ENCODE results near the gene C9orf85.
"Not testable (repeated sequence)": the region's sequence is repeated elsewhere in the genome, so short reads cannot be mapped to it uniquely, and the experiment has no call there.

The C9orf85 gene

GRCh38 chr9:71887362-71887761, 24.1 kb upstream of the C9orf85 start:
- H3K36me3 ChIP-seq (ENCODE audit: control insufficient read depth, low read depth, low read length) = no peaks in the 10 kb centered on the region
- H3K9ac ChIP-seq (ENCODE audit: low read length) = no peak overlapping the region
- H3K9me3 ChIP-seq (ENCODE audit: control insufficient read depth, low read depth, low read length) = no peaks in the 10 kb centered on the region
- H3K27ac ChIP-seq (ENCODE audit: low read length) = no peak overlapping the region
- peaks cover 4% of the 10 kb centered on the region for H3K4me1 ChIP-seq (ENCODE audit: control insufficient read depth, low read depth, low read length)
- no peaks in the 10 kb centered on the region for H3K27me3 ChIP-seq (ENCODE audit: control insufficient read depth, insufficient read depth, low read length)
- H3K4me3 ChIP-seq (ENCODE audit: low read length) = no peak overlapping the region

GRCh38 chr9:71890042-71890679, 21.3 kb upstream of the C9orf85 start:
- Histone ChIP-seq H3K9ac (ENCODE audit: low read length) (no peak overlapping the region), H3K4me3 (ENCODE audit: low read length) (no peak overlapping the region), H3K36me3 (ENCODE audit: control insufficient read depth, low read depth, low read length) (no peaks in the 10 kb centered on the region), H3K9me3 (ENCODE audit: control insufficient read depth, low read depth, low read length) (no peaks in the 10 kb centered on the region), H3K27ac (ENCODE audit: low read length) (no peak overlapping the region), H3K27me3 (ENCODE audit: control insufficient read depth, insufficient read depth, low read length) (no peaks in the 10 kb centered on the region), H3K4me1 (ENCODE audit: control insufficient read depth, low read depth, low read length) (peaks cover 5% of the 10 kb centered on the region)

- Histone ChIP-seq H3K27me3 (ENCODE audit: control insufficient read depth, insufficient read depth, low read length) (no peaks in the 10 kb centered on the region), H3K9ac (ENCODE audit: low read length) (no peak overlapping the region), H3K9me3 (ENCODE audit: control insufficient read depth, low read depth, low read length) (no peaks in the 10 kb centered on the region), H3K27ac (ENCODE audit: low read length) (no peak overlapping the region), H3K4me1 (ENCODE audit: control insufficient read depth, low read depth, low read length) (peaks cover 20% of the 10 kb centered on the region), H3K4me3 (ENCODE audit: low read length) (no peak overlapping the region), H3K36me3 (ENCODE audit: control insufficient read depth, low read depth, low read length) (no peaks in the 10 kb centered on the region)
These were observed 19.8 kb upstream of the C9orf85 start for GRCh38 chr9:71891557-71892189.

GRCh38 chr9:71895117-71895516, 16.3 kb upstream of the C9orf85 start:
- H3K9me3 ChIP-seq (ENCODE audit: control insufficient read depth, low read depth, low read length) = no peaks in the 10 kb centered on the region
- no peak overlapping the region for H3K9ac ChIP-seq (ENCODE audit: low read length)
- H3K36me3 ChIP-seq (ENCODE audit: control insufficient read depth, low read depth, low read length) = no peaks in the 10 kb centered on the region
- no peak overlapping the region for H3K4me3 ChIP-seq (ENCODE audit: low read length)
- peak overlapping the region; percentile 39 for H3K27ac ChIP-seq (ENCODE audit: low read length)
- H3K27me3 ChIP-seq (ENCODE audit: control insufficient read depth, insufficient read depth, low read length) = no peaks in the 10 kb centered on the region
- peaks cover 25% of the 10 kb centered on the region for H3K4me1 ChIP-seq (ENCODE audit: control insufficient read depth, low read depth, low read length)

GRCh38 chr9:71895955-71896354, 15.5 kb upstream of the C9orf85 start:
- peaks cover 25% of the 10 kb centered on the region for H3K4me1 ChIP-seq (ENCODE audit: control insufficient read depth, low read depth, low read length)
- H3K9ac ChIP-seq (ENCODE audit: low read length) = no peak overlapping the region

GRCh38 chr9:71896761-71897160, 14.7 kb upstream of the C9orf85 start:
- no peaks in the 10 kb centered on the region for H3K9me3 ChIP-seq (ENCODE audit: control insufficient read depth, low read depth, low read length)
- no peak overlapping the region for H3K9ac ChIP-seq (ENCODE audit: low read length)
- peaks cover 28% of the 10 kb centered on the region for H3K4me1 ChIP-seq (ENCODE audit: control insufficient read depth, low read depth, low read length)
- H3K4me3 ChIP-seq (ENCODE audit: low read length) = no peak overlapping the region
- H3K36me3 ChIP-seq (ENCODE audit: control insufficient read depth, low read depth, low read length) = no peaks in the 10 kb centered on the region
- H3K27me3 ChIP-seq (ENCODE audit: control insufficient read depth, insufficient read depth, low read length) = no peaks in the 10 kb centered on the region
- H3K27ac ChIP-seq (ENCODE audit: low read length) = no peak overlapping the region

More at GRCh38 chr9:71895955-71896354, 15.5 kb upstream of the C9orf85 start:
- Histone ChIP-seq H3K4me3 (ENCODE audit: low read length) (no peak overlapping the region), H3K36me3 (ENCODE audit: control insufficient read depth, low read depth, low read length) (no peaks in the 10 kb centered on the region), H3K27ac (ENCODE audit: low read length) (peak overlapping the region; percentile 15), H3K9me3 (ENCODE audit: control insufficient read depth, low read depth, low read length) (no peaks in the 10 kb centered on the region), H3K27me3 (ENCODE audit: control insufficient read depth, insufficient read depth, low read length) (no peaks in the 10 kb centered on the region)

GRCh38 chr9:71897577-71897976, 13.9 kb upstream of the C9orf85 start:
- peaks cover 36% of the 10 kb centered on the region for H3K4me1 ChIP-seq (ENCODE audit: control insufficient read depth, low read depth, low read length)
- no peaks in the 10 kb centered on the region for H3K36me3 ChIP-seq (ENCODE audit: control insufficient read depth, low read depth, low read length)

GRCh38 chr9:71898756-71899155, 12.7 kb upstream of the C9orf85 start:
- H3K4me1 ChIP-seq (ENCODE audit: control insufficient read depth, low read depth, low read length) = peaks cover 48% of the 10 kb centered on the region
- not testable (repeated sequence) for H3K27ac ChIP-seq (ENCODE audit: low read length); H3K27me3 ChIP-seq (ENCODE audit: control insufficient read depth, insufficient read depth, low read length); H3K9me3 ChIP-seq (ENCODE audit: control insufficient read depth, low read depth, low read length); H3K4me3 ChIP-seq (ENCODE audit: low read length); H3K9ac ChIP-seq (ENCODE audit: low read length); H3K36me3 ChIP-seq (ENCODE audit: control insufficient read depth, low read depth, low read length)

More at GRCh38 chr9:71897577-71897976, 13.9 kb upstream of the C9orf85 start:
- no peak overlapping the region for H3K4me3 ChIP-seq (ENCODE audit: low read length)
- no peaks in the 10 kb centered on the region for H3K27me3 ChIP-seq (ENCODE audit: control insufficient read depth, insufficient read depth, low read length)
- H3K9me3 ChIP-seq (ENCODE audit: control insufficient read depth, low read depth, low read length) = no peaks in the 10 kb centered on the region
- no peak overlapping the region for H3K27ac ChIP-seq (ENCODE audit: low read length)
- H3K9ac ChIP-seq (ENCODE audit: low read length) = no peak overlapping the region

- H3K4me3 ChIP-seq (ENCODE audit: low read length) = peak overlapping the region; percentile 36
- H3K27ac ChIP-seq (ENCODE audit: low read length) = peak overlapping the region; percentile 61
- no peaks in the 10 kb centered on the region for H3K27me3 ChIP-seq (ENCODE audit: control insufficient read depth, insufficient read depth, low read length)
- H3K9me3 ChIP-seq (ENCODE audit: control insufficient read depth, low read depth, low read length) = no peaks in the 10 kb centered on the region
- H3K4me1 ChIP-seq (ENCODE audit: control insufficient read depth, low read depth, low read length) = peaks cover 39% of the 10 kb centered on the region
- peaks cover 6% of the 10 kb centered on the region for H3K36me3 ChIP-seq (ENCODE audit: control insufficient read depth, low read depth, low read length)
- H3K9ac ChIP-seq (ENCODE audit: low read length) = peak overlapping the region; percentile 43
These were observed 9.5 kb upstream of the C9orf85 start for GRCh38 chr9:71901695-71902597.

GRCh38 chr9:71904076-71904475, 7.4 kb upstream of the C9orf85 start:
- H3K4me3 ChIP-seq (ENCODE audit: low read length) = no peak overlapping the region
- H3K27me3 ChIP-seq (ENCODE audit: control insufficient read depth, insufficient read depth, low read length) = no peaks in the 10 kb centered on the region
- peaks cover 45% of the 10 kb centered on the region for H3K4me1 ChIP-seq (ENCODE audit: control insufficient read depth, low read depth, low read length)
- H3K9ac ChIP-seq (ENCODE audit: low read length) = no peak overlapping the region
- peaks cover 9% of the 10 kb centered on the region for H3K36me3 ChIP-seq (ENCODE audit: control insufficient read depth, low read depth, low read length)
- no peaks in the 10 kb centered on the region for H3K9me3 ChIP-seq (ENCODE audit: control insufficient read depth, low read depth, low read length)
- no peak overlapping the region for H3K27ac ChIP-seq (ENCODE audit: low read length)

- H3K9me3 ChIP-seq (ENCODE audit: control insufficient read depth, low read depth, low read length) = no peaks in the 10 kb centered on the region
- H3K27me3 ChIP-seq (ENCODE audit: control insufficient read depth, insufficient read depth, low read length) = no peaks in the 10 kb centered on the region
- H3K27ac ChIP-seq (ENCODE audit: low read length) = no peak overlapping the region
- peaks cover 9% of the 10 kb centered on the region for H3K36me3 ChIP-seq (ENCODE audit: control insufficient read depth, low read depth, low read length)
- peak overlapping the region; percentile 86 for H3K4me3 ChIP-seq (ENCODE audit: low read length)
- H3K9ac ChIP-seq (ENCODE audit: low read length) = peak overlapping the region; percentile 96
- peaks cover 24% of the 10 kb centered on the region for H3K4me1 ChIP-seq (ENCODE audit: control insufficient read depth, low read depth, low read length)
These were observed 2.6 kb upstream of the C9orf85 start for GRCh38 chr9:71908825-71909224.

Measured in iPS-18a (cell line).